SK-N-SH (cell line): ENCODE results near the gene CKM. TPM values are rescaled to one million over a fixed set of nuclear protein-coding genes. Genes with fewer than 3 reads are reported as not detected.

Experiments used
- CTCF ChIA-PET: fragments of 300-600, 350-600 bp; formaldehyde crosslinking; extraction: SDS; loops from one replicate; lab custom pipeline; 2021; lab: Yijun Ruan, JAX
- POLR2A ChIA-PET: fragments of 350-600 bp; sonication (Branson Sonifier 250); formaldehyde crosslinking; extraction: SDS; loops from one replicate; lab custom pipeline; 2020; ENCODE audit warnings: antibody characterized with exemption, inconsistent platforms; lab: Yijun Ruan, JAX
- DNase-seq: peaks from one replicate; pipeline ENCODE4 v3.0.0; 2012
- H2AFZ ChIP-seq: fragments of 200-600 bp; sonication (generic); 2 replicates; pipeline ENCODE4 v1.8.1; 2016; ENCODE audit warnings: antibody characterized with exemption, mild to moderate bottlenecking, low read depth
- H3F3A ChIP-seq: fragments of 200-600 bp; sonication (generic); replicated peaks from 2 replicates; pipeline ENCODE3; 2016; ENCODE audit warnings: antibody characterized with exemption, mild to moderate bottlenecking; ENCODE audit not compliant: insufficient read depth
- H3K27ac ChIP-seq, 2 experiments: fragments of 200-500 bp in 1 of 2; fragments of 200-600 bp in 1 of 2; sonication (Bioruptor generic) in 1 of 2; sonication (generic), shearing (Covaris generic) in 1 of 2; 2 replicates each; pipeline versions ENCODE4 v1.5.1 to v1.6.1; 2014 to 2016; ENCODE audit warnings: low read depth in 2 of 2, inconsistent platforms in 1 of 2, low read length in 1 of 2, mild to moderate bottlenecking in 1 of 2, mixed read lengths in 1 of 2
- H3K27me3 ChIP-seq: fragments of 200-600 bp; sonication (generic), shearing (Covaris generic); 2 replicates; pipeline ENCODE4 v1.6.1; 2016; ENCODE audit warnings: mixed run types; ENCODE audit not compliant: insufficient read depth
- H3K36me3 ChIP-seq, 2 experiments: fragments of 200-500 bp in 1 of 2; fragments of 200-600 bp in 1 of 2; sonication (Bioruptor generic) in 1 of 2; sonication (generic) in 1 of 2; replicated peaks in 1 of 2; 2 replicates each; pipeline versions ENCODE3 to v1.5.1; 2014 to 2016; ENCODE audit warnings: low read length in 1 of 2, mild to moderate bottlenecking in 1 of 2; ENCODE audit not compliant: insufficient read depth in 2 of 2, control insufficient read depth in 1 of 2
- H3K4me1 ChIP-seq, 2 experiments: fragments of 200-500 bp in 1 of 2; fragments of 200-600 bp in 1 of 2; sonication (Bioruptor generic) in 1 of 2; sonication (generic), shearing (Covaris generic) in 1 of 2; 2 replicates each; pipeline versions ENCODE4 v1.5.1 to v1.6.1; 2014 to 2016; ENCODE audit warnings: low read depth in 1 of 2, low read length in 1 of 2, mixed run types in 1 of 2; ENCODE audit not compliant: insufficient read depth in 2 of 2, control insufficient read depth in 1 of 2
- H3K4me2 ChIP-seq: fragments of 200-600 bp; sonication (generic), shearing (Covaris generic); 2 replicates; pipeline ENCODE4 v1.6.1; 2017; ENCODE audit warnings: mixed run types
- H3K4me3 ChIP-seq, 2 experiments: fragments of 200-500 bp in 1 of 2; fragments of 200-600 bp in 1 of 2; sonication (Bioruptor generic) in 1 of 2; sonication (generic), shearing (Covaris generic) in 1 of 2; 2 replicates each; pipeline versions ENCODE4 v1.5.1 to v1.8.1; 2014 to 2016; ENCODE audit warnings: low read depth in 2 of 2, inconsistent platforms in 1 of 2, low read length in 1 of 2, mild to moderate bottlenecking in 1 of 2, mixed read lengths in 1 of 2, moderate library complexity in 1 of 2
- H3K79me2 ChIP-seq: fragments of 200-600 bp; sonication (generic); 2 replicates; pipeline ENCODE4 v1.8.1; 2017; ENCODE audit warnings: mild to moderate bottlenecking; ENCODE audit not compliant: insufficient read depth
- H3K9ac ChIP-seq: fragments of 200-600 bp; sonication (generic); 2 replicates; pipeline ENCODE4 v1.6.1; 2017; ENCODE audit warnings: mixed run types
- H3K9me2 ChIP-seq: fragments of 200-600 bp; sonication (generic); 2 replicates; pipeline ENCODE4 v1.6.1; 2017; ENCODE audit warnings: mixed run types
- H3K9me3 ChIP-seq: fragments of 200-600 bp; sonication (generic); 2 replicates; pipeline ENCODE4 v1.6.1; 2017; ENCODE audit warnings: mixed run types, mild to moderate bottlenecking, moderate library complexity
- H4K20me1 ChIP-seq: fragments of 200-600 bp; sonication (generic); 2 replicates; pipeline ENCODE4 v1.6.1; 2017; ENCODE audit warnings: mild to moderate bottlenecking, mixed run types; ENCODE audit not compliant: insufficient read depth
- CHD2 ChIP-seq: fragments of 150-350 bp; IDR thresholded peaks from 2 replicates; pipeline ENCODE4 v1.6.1; 2018; ENCODE audit warnings: low read length; ENCODE audit not compliant: partially characterized antibody
- FOSL2 ChIP-seq: IDR thresholded peaks from 2 replicates; pipeline ENCODE4 v1.4.0; 2012; ENCODE audit warnings: low read depth, mild to moderate bottlenecking, moderate library complexity, borderline replicate concordance
- GABPA ChIP-seq: IDR thresholded peaks from 2 replicates; pipeline ENCODE4 v1.4.0; 2012; ENCODE audit warnings: low read depth, mild to moderate bottlenecking
- JUND ChIP-seq: IDR thresholded peaks from 2 replicates; pipeline ENCODE4 v1.4.0; 2012
- MEF2A ChIP-seq: IDR thresholded peaks from 2 replicates; pipeline ENCODE4 v1.4.0; 2012; ENCODE audit warnings: low read depth, borderline replicate concordance
- NFIC ChIP-seq: IDR thresholded peaks from 2 replicates; pipeline ENCODE4 v1.4.0; 2012; ENCODE audit warnings: borderline replicate concordance
- NRF1 ChIP-seq: IDR thresholded peaks from 2 replicates; pipeline ENCODE4 v1.6.1; 2012; ENCODE audit warnings: low read depth, mild to moderate bottlenecking, low read length
- RAD21 ChIP-seq: IDR thresholded peaks from 2 replicates; pipeline ENCODE4 v1.6.1; 2012; ENCODE audit warnings: mild to moderate bottlenecking, low read length
- RCOR1 ChIP-seq: fragments of 150-350 bp; IDR thresholded peaks from 2 replicates; pipeline ENCODE4 v1.6.1; 2017; ENCODE audit warnings: antibody characterized with exemption, low read length
- RFX5 ChIP-seq: IDR thresholded peaks from 2 replicates; pipeline ENCODE4 v1.6.1; 2012; ENCODE audit warnings: mild to moderate bottlenecking, improper control_type of control experiment, low read length
- RXRA ChIP-seq: IDR thresholded peaks from 2 replicates; pipeline ENCODE4 v1.4.0; 2012; ENCODE audit warnings: low read depth, mild to moderate bottlenecking, borderline replicate concordance
- SMC3 ChIP-seq: IDR thresholded peaks from 2 replicates; pipeline ENCODE4 v1.6.1; 2012; ENCODE audit warnings: low read depth, low read length, improper control_type of control experiment
- TAF1 ChIP-seq: IDR thresholded peaks from 2 replicates; pipeline ENCODE4 v1.6.1; 2012; ENCODE audit warnings: low read depth, mild to moderate bottlenecking, low read length, moderate library complexity, borderline replicate concordance
- TCF12 ChIP-seq: IDR thresholded peaks from 2 replicates; pipeline ENCODE4 v1.4.0; 2012
- YY1 ChIP-seq: IDR thresholded peaks from 2 replicates; pipeline ENCODE4 v1.4.0; 2012; ENCODE audit warnings: low read depth, mild to moderate bottlenecking
- WGBS: methylation state at CpG from one replicate; pipeline ENCODE4 v1.1.6; 2017; ENCODE audit warnings: low lambda C conversion rate; 5-methylcytosine and 5-hydroxymethylcytosine counted together
- polyA plus RNA-seq, 3 experiments: library from polyadenylated mRNA; depleted of rRNA; stranded (reverse); fragments of >200 nt; gene quantifications; 2 replicates each; pipeline ENCODE4 v1.2.3, GENCODE V29; 2012
- TF ChIP-seq, protein P1 (sequence below): fragments of 150-350 bp; IDR thresholded peaks from 2 replicates; pipeline ENCODE4 v1.6.1; 2017; ENCODE audit warnings: antibody characterized with exemption, low read length, low read depth, borderline replicate concordance
- TF ChIP-seq, protein P2 (sequence below): fragments of 200-600 bp; sonication (generic); IDR thresholded peaks from 2 replicates; pipeline ENCODE4 v1.6.1; 2017; ENCODE audit warnings: antibody characterized with exemption, mild to moderate bottlenecking, moderate library complexity
- TF ChIP-seq, protein P3 (sequence below): IDR thresholded peaks from 2 replicates; pipeline ENCODE4 v1.4.0; 2012; ENCODE audit warnings: low read depth, borderline replicate concordance
- TF ChIP-seq, protein P4 (sequence below): IDR thresholded peaks from 2 replicates; pipeline ENCODE4 v1.4.0; 2012; ENCODE audit warnings: low read depth, borderline replicate concordance

CKM gene
- polyA plus RNA-seq, 1 of the 3 experiments (the other 2 are of a cell fraction) = 0.05 TPM

DNA sequence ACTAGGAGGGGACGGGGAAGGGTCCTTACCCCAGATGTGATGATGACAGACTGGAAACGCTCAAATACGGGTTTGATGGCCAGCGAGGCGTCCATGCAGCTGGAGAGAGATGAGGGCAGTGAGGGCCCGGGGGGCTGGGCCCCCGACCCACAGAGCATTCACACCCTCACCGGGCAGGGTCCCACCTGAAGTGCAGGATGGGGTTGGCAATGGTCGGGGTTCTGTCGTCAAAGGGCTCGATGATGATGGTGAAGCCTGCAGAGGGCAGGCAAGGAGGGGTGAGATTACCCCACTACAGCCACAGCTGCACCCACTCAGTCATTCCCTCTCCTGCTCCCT, 34.7 kb upstream of the CKM start:
- H2AFZ ChIP-seq = no peak overlapping the region
- no peak overlapping the region for H3K9ac ChIP-seq
- H3K27ac ChIP-seq = no peak overlapping the region
- H3K4me1 ChIP-seq = no peaks in the 10 kb centered on the region
- no peak overlapping the region for H3K4me2 ChIP-seq
- peaks cover 14 to 44% of the 10 kb centered on the region in 2 experiments for H3K36me3 ChIP-seq
- POLR2A ChIA-PET = no interaction called here
- no peaks in the 10 kb centered on the region for H3K79me2 ChIP-seq
- H3K27me3 ChIP-seq = no peaks in the 10 kb centered on the region
- no peaks in the 10 kb centered on the region for H3K9me3 ChIP-seq
- no peak for DNase-seq
- no peaks in the 10 kb centered on the region for H4K20me1 ChIP-seq
- H3K4me3 ChIP-seq = no peak overlapping the region
- 95% methylated on average over 8 of the region's 11 CpGs for WGBS
- H3F3A ChIP-seq = no peaks in the 10 kb centered on the region
- H3K9me2 ChIP-seq = no peaks in the 10 kb centered on the region
- CTCF ChIA-PET = interaction anchor here (1.3 kb wide), 1 partner anchor 19 kb away, joined by 4 read pairs; no protein-coding TSS in a partner anchor
- TF ChIP-seq RAD21 = no peak
- TF ChIP-seq, protein P1, sequence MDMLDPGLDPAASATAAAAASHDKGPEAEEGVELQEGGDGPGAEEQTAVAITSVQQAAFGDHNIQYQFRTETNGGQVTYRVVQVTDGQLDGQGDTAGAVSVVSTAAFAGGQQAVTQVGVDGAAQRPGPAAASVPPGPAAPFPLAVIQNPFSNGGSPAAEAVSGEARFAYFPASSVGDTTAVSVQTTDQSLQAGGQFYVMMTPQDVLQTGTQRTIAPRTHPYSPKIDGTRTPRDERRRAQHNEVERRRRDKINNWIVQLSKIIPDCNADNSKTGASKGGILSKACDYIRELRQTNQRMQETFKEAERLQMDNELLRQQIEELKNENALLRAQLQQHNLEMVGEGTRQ = no peak
- TF ChIP-seq NRF1 = no peak
- TF ChIP-seq SMC3 = no peak
- no peak for TF ChIP-seq FOSL2
- TF ChIP-seq RXRA = no peak

DNA sequence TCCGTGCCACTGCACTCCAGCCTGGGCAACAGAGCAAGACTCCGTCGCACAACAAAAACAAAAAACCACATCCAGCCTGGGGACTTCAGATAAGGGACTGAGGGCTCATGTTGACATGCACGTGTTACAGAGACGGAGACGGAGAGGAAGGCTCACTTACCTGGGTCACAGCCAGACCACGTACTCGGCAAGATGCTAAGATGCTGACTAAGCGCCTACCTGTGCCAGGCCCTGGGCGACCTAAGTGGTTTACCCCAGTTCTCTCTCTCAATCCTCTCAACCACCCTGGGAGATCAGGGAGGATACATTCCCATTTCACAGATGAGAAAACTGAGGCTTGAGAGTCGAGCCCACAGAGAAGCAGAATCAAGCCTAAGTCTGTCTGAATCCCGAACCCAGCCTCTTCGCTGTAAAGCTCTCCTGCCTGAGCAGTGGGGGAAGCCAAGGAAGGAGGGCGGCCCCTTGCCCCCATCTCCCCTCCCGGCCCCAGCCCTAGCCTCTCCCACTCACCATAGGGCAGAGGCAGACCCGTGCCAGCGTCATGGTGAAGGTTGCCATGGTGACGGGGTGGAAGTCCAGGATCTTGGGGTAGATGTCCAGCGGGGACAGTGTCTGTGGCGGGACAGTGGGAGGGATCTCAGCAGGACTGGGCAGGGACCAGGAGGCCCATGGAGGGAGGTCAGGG, 34.2 kb upstream of the CKM start:
- Histone ChIP-seq H3K4me2 (no peak overlapping the region), H3K9me2 (no peaks in the 10 kb centered on the region), H3K27ac (no peak overlapping the region), H3K9me3 (no peaks in the 10 kb centered on the region), H3K79me2 (no peaks in the 10 kb centered on the region), H3F3A (no peaks in the 10 kb centered on the region), H3K27me3 (no peaks in the 10 kb centered on the region), H2AFZ (no peak overlapping the region), H3K36me3 (peaks cover 14 to 49% of the 10 kb centered on the region in 2 experiments), H3K4me1 (no peaks in the 10 kb centered on the region), H3K9ac (no peak overlapping the region), H3K4me3 (no peak overlapping the region), H4K20me1 (no peaks in the 10 kb centered on the region)
- peak; percentile 32 for DNase-seq
- 93% methylated on average over 18 of the region's 20 CpGs for WGBS
- POLR2A ChIA-PET = no interaction called here
- TF ChIP-seq, protein P2, sequence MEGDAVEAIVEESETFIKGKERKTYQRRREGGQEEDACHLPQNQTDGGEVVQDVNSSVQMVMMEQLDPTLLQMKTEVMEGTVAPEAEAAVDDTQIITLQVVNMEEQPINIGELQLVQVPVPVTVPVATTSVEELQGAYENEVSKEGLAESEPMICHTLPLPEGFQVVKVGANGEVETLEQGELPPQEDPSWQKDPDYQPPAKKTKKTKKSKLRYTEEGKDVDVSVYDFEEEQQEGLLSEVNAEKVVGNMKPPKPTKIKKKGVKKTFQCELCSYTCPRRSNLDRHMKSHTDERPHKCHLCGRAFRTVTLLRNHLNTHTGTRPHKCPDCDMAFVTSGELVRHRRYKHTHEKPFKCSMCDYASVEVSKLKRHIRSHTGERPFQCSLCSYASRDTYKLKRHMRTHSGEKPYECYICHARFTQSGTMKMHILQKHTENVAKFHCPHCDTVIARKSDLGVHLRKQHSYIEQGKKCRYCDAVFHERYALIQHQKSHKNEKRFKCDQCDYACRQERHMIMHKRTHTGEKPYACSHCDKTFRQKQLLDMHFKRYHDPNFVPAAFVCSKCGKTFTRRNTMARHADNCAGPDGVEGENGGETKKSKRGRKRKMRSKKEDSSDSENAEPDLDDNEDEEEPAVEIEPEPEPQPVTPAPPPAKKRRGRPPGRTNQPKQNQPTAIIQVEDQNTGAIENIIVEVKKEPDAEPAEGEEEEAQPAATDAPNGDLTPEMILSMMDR = no peak
- TF ChIP-seq NRF1 (no peak), TCF12 (no peak), NFIC (no peak), TAF1 (no peak), SMC3 (no peak), RXRA (no peak), RCOR1 (no peak), CHD2 (no peak), GABPA (no peak), MEF2A (no peak), RFX5 (no peak), JUND (no peak), FOSL2 (no peak), YY1 (no peak)
- TF ChIP-seq, protein P1 = no peak
- TF ChIP-seq, protein P3, sequence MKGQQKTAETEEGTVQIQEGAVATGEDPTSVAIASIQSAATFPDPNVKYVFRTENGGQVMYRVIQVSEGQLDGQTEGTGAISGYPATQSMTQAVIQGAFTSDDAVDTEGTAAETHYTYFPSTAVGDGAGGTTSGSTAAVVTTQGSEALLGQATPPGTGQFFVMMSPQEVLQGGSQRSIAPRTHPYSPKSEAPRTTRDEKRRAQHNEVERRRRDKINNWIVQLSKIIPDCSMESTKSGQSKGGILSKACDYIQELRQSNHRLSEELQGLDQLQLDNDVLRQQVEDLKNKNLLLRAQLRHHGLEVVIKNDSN = no peak
- TF ChIP-seq, protein P4, sequence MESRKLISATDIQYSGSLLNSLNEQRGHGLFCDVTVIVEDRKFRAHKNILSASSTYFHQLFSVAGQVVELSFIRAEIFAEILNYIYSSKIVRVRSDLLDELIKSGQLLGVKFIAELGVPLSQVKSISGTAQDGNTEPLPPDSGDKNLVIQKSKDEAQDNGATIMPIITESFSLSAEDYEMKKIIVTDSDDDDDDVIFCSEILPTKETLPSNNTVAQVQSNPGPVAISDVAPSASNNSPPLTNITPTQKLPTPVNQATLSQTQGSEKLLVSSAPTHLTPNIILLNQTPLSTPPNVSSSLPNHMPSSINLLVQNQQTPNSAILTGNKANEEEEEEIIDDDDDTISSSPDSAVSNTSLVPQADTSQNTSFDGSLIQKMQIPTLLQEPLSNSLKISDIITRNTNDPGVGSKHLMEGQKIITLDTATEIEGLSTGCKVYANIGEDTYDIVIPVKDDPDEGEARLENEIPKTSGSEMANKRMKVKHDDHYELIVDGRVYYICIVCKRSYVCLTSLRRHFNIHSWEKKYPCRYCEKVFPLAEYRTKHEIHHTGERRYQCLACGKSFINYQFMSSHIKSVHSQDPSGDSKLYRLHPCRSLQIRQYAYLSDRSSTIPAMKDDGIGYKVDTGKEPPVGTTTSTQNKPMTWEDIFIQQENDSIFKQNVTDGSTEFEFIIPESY = no peak
- CTCF ChIA-PET = interaction anchor here (1.3 to 1.4 kb wide), 2 partner anchors 15 to 18 kb away, joined by 4 read pairs; no protein-coding TSS in a partner anchor
